Lower leg skin (tissue), 3 donors: ENCODE measurements around the gene DGKQ.

ENCODE experiments used
- CTCF ChIP-seq, 3 donors: fragments of 450-650 bp; IDR thresholded peaks; one replicate each; pipeline ENCODE4 v1.5.1; 2016; ENCODE audit warnings: antibody characterized with exemption in 3 of 3, mild to moderate bottlenecking in 3 of 3, moderate library complexity in 2 of 3
- POLR2A ChIP-seq, 2 donors: fragments of 450-650 bp; IDR thresholded peaks; one replicate each; pipeline ENCODE4 v1.6.1; 2016 to 2017; ENCODE audit warnings: antibody characterized with exemption in 2 of 2, mild to moderate bottlenecking in 1 of 2, moderate library complexity in 1 of 2

DNA sequence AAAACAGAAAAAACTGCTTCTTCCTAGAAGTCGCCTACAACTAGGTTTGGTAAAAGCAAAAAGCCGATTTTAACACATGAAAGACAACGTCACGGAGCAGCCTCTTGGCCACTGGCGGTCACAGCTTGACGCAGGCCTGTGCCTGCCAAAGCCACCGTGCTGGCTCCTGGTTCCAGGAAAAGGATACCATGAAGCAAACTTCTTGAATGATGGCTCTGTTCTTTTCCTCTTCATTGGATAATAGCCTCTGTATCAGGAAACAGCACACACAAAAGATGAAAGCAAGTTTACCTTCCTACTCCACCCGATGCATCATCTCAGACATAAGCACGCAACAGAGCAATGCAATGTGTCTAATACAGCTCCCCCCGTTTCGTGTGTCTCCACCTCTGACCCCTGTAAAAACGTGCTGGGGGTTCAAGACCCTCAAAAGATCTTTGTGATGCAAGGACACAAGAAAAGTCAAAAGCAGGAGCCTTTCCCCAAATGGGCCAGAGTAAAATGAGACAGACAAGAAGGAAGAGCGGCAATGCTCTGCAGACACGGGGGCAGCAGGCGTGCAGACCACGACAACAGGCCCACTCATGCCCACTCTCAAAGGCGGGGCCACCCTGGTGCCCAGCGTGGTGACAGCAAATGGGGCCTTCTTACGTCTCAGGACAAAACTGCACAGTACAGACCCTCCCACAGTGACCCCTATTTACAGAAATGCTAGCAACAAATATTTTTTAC, 60.7 kb downstream of the DGKQ start:
- TF ChIP-seq CTCF (IDR thresholded peaks at IDR 0.05) (no peak), POLR2A (IDR thresholded peaks at IDR 0.05) (no peak)
